Measurements from ENCODE around the gene PAX7. TPM values are rescaled to one million over a fixed set of nuclear protein-coding genes. Genes with fewer than 3 reads are reported as not detected.

PAX7 gene
- total and polyA plus RNA-seq, 2 donors (not counting 3 experiments of a cell fraction or from before 2014, with no cell fraction given): not detected

GRCh38 chr1:18794051-18794450, 163.4 kb downstream of the PAX7 start:
- intact Hi-C loops (cut with micrococcal nuclease) (no loop called here), dilution Hi-C loops (cut with MboI; ENCODE audit: extremely low pct_ligation_motif_present, low sequenced_read_pairs) (no loop called here)
- ChIA-PET POLR2A (no interaction called here), CTCF (no interaction called here)
- Histone ChIP-seq H3K9ac (replicated peaks; ENCODE audit: extremely low read depth, insufficient read depth, low read length) (no peak overlapping the region), H3K27ac (ENCODE audit: insufficient read depth, low read depth, low read length) (no peak overlapping the region), H3K4me2 (ENCODE audit: insufficient read depth, low read length) (no peak overlapping the region), H3K4me3 (replicated peaks in 1 of 3; ENCODE audit: insufficient read depth in 1 of 3, low read depth in 1 of 3, low read length in 3 of 3) (no peak overlapping the region), H3K27me3 (ENCODE audit: control insufficient read depth in 2 of 2, insufficient read depth in 2 of 2, low read length in 2 of 2) (no peaks in the 10 kb centered on the region), H3K36me3 (ENCODE audit: control insufficient read depth in 2 of 2, extremely low read depth in 1 of 2, insufficient read depth in 2 of 2, low read length in 2 of 2) (no peaks in the 10 kb centered on the region), H3K4me1 (ENCODE audit: control insufficient read depth, extremely low read depth, insufficient read depth, low read length) (no peaks in the 10 kb centered on the region), H4K20me1 (replicated peaks; ENCODE audit: control insufficient read depth, extremely low read depth, insufficient read depth, low read length) (no peaks in the 10 kb centered on the region), H3K79me2 (ENCODE audit: control insufficient read depth, insufficient read depth, low read length) (no peaks in the 10 kb centered on the region), H3K9me3 (replicated peaks; ENCODE audit: control insufficient read depth, insufficient read depth, low read length) (no peaks in the 10 kb centered on the region), H2AFZ (ENCODE audit: low read depth, low read length) (no peak overlapping the region), H3K9me1 (replicated peaks; ENCODE audit: control insufficient read depth, extremely low read depth, insufficient read depth, low read length) (no peaks in the 10 kb centered on the region)
- FAIRE-seq: no peak
- TF ChIP-seq MAX (IDR thresholded peaks at IDR 0.05; ENCODE audit: insufficient read depth, insufficient read length): no peak
- no peak for TF ChIP-seq POLR2AphosphoS5 (IDR thresholded peaks at IDR 0.05; ENCODE audit: insufficient read depth, low read depth, low read length)
- DNase-seq (ENCODE audit: low read depth, low spot score): no peak
- BruUV-seq (replicated peaks): no TSS peak

GRCh38 chr1:18794561-18794960, 163.9 kb downstream of the PAX7 start:
- POLR2A ChIA-PET: no interaction called here
- no peak overlapping the region for H2AFZ ChIP-seq (ENCODE audit: low read depth, low read length)
- TF ChIP-seq MYC (IDR thresholded peaks at IDR 0.05; ENCODE audit: low read depth, low read length) (no peak), POLR2AphosphoS5 (IDR thresholded peaks at IDR 0.05; ENCODE audit: insufficient read depth, low read depth, low read length) (no peak), FOS (IDR thresholded peaks at IDR 0.05; ENCODE audit: borderline replicate concordance, insufficient read depth, low read length) (no peak), MAX (IDR thresholded peaks at IDR 0.05; ENCODE audit: insufficient read depth, insufficient read length) (no peak), JUN (IDR thresholded peaks at IDR 0.05; ENCODE audit: borderline replicate concordance, insufficient read depth, insufficient read length, low read depth) (no peak), EZH2 (IDR thresholded peaks at IDR 0.05; ENCODE audit: borderline replicate concordance, low read depth, low read length, severe bottlenecking) (no peak), GATA2 (IDR thresholded peaks at IDR 0.05; ENCODE audit: insufficient read depth, insufficient read length, low read depth, low read length) (no peak), CTCF (IDR thresholded peaks at IDR 0.05; ENCODE audit: extremely low read depth in 1 of 2, insufficient read depth in 1 of 2, low read depth in 1 of 2, low read length in 2 of 2) (no peak), POLR2A (IDR thresholded peaks at IDR 0.05; ENCODE audit: low read depth, low read length) (no peak)
- CTCF ChIA-PET: no interaction called here
- H3K4me1 ChIP-seq (ENCODE audit: control insufficient read depth, extremely low read depth, insufficient read depth, low read length): no peaks in the 10 kb centered on the region
- H3K9ac ChIP-seq (replicated peaks; ENCODE audit: extremely low read depth, insufficient read depth, low read length): no peak overlapping the region
- H3K9me1 ChIP-seq (replicated peaks; ENCODE audit: control insufficient read depth, extremely low read depth, insufficient read depth, low read length): no peaks in the 10 kb centered on the region
- H4K20me1 ChIP-seq (replicated peaks; ENCODE audit: control insufficient read depth, extremely low read depth, insufficient read depth, low read length): no peaks in the 10 kb centered on the region
- H3K27me3 ChIP-seq (ENCODE audit: control insufficient read depth in 2 of 2, insufficient read depth in 2 of 2, low read length in 2 of 2): no peaks in the 10 kb centered on the region
- no TSS peak for BruUV-seq (replicated peaks)
- DNase-seq (ENCODE audit: low read depth, low spot score) (no peak), FAIRE-seq (no peak)
- no peaks in the 10 kb centered on the region for H3K36me3 ChIP-seq (ENCODE audit: control insufficient read depth in 2 of 2, extremely low read depth in 1 of 2, insufficient read depth in 2 of 2, low read length in 2 of 2)
- H3K27ac ChIP-seq (ENCODE audit: insufficient read depth, low read depth, low read length): no peak overlapping the region
- H3K4me3 ChIP-seq (replicated peaks in 1 of 3; ENCODE audit: insufficient read depth in 1 of 3, low read depth in 1 of 3, low read length in 3 of 3): no peak overlapping the region
- no peaks in the 10 kb centered on the region for H3K9me3 ChIP-seq (replicated peaks; ENCODE audit: control insufficient read depth, insufficient read depth, low read length)
- H3K79me2 ChIP-seq (ENCODE audit: control insufficient read depth, insufficient read depth, low read length): no peaks in the 10 kb centered on the region
- intact Hi-C loops (cut with micrococcal nuclease): no loop called here
- H3K4me2 ChIP-seq (ENCODE audit: insufficient read depth, low read length): no peak overlapping the region
- dilution Hi-C loops (cut with MboI; ENCODE audit: extremely low pct_ligation_motif_present, low sequenced_read_pairs): no loop called here
